Fibroblast of mammary gland (primary cell): ENCODE measurements around the gene USP36.

Experiments used
- DNase-seq: peaks from one replicate; pipeline ENCODE4 v3.0.0-alpha.2; 2010; ENCODE audit warnings: low read depth
- H3K4me3 ChIP-seq: 2 replicates; pipeline ENCODE4 v1.5.1; 2011; ENCODE audit warnings: low read depth, mild to moderate bottlenecking, low read length, moderate library complexity; ENCODE audit not compliant: control insufficient read depth
- TF ChIP-seq, protein P1 (sequence below): conservative IDR thresholded peaks from 2 replicates; pipeline ENCODE4 v1.5.1; 2011; ENCODE audit warnings: low read depth, low read length, inconsistent platforms; ENCODE audit not compliant: control insufficient read depth, insufficient read depth

The USP36 gene

DNA sequence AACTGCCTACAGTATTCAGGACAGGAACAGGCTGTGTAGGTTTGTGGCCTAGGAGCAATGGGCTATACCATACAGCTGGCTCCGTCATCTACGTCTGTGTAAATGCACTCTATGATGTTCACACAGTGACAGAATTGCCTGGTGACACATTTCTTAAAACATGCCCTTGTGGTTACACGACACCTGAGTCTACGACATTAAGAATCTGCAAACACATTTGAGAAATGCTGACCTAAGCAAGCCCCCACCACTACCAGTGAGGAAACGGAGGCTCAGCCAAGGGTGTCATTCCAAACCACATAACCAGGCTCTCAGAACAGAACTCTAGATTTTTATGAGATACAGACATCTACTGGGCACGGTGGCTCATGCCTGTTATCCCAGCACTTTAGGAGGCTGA is 23.5 kb downstream of the USP36 start:
- no peak overlapping the region for H3K4me3 ChIP-seq
- DNase-seq, result no peak
- TF ChIP-seq, protein P1, sequence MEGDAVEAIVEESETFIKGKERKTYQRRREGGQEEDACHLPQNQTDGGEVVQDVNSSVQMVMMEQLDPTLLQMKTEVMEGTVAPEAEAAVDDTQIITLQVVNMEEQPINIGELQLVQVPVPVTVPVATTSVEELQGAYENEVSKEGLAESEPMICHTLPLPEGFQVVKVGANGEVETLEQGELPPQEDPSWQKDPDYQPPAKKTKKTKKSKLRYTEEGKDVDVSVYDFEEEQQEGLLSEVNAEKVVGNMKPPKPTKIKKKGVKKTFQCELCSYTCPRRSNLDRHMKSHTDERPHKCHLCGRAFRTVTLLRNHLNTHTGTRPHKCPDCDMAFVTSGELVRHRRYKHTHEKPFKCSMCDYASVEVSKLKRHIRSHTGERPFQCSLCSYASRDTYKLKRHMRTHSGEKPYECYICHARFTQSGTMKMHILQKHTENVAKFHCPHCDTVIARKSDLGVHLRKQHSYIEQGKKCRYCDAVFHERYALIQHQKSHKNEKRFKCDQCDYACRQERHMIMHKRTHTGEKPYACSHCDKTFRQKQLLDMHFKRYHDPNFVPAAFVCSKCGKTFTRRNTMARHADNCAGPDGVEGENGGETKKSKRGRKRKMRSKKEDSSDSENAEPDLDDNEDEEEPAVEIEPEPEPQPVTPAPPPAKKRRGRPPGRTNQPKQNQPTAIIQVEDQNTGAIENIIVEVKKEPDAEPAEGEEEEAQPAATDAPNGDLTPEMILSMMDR, result no peak

DNA sequence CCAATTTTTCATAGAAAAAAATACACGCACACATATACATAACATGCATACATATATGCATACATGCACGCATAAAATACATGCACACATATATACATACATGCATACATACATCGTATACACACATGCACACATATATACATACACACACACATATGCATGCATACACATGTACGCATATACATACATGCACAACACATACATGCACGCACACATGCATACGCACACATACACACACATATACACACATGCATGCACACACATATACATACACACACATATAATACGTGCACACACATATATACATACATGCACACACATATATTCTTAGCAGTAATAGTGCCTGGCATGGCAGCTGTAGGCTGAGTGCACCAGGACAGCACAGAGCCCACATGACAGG is 24.9 kb downstream of the USP36 start:
- TF ChIP-seq, protein P1, result no peak
- no peak overlapping the region for H3K4me3 ChIP-seq
- no peak for DNase-seq

GRCh38 chr17:78812855-78813254 is 27.8 kb downstream of the USP36 start:
- TF ChIP-seq, protein P1, result no peak
- no peak overlapping the region for H3K4me3 ChIP-seq
- DNase-seq, result peak; percentile 28

DNA sequence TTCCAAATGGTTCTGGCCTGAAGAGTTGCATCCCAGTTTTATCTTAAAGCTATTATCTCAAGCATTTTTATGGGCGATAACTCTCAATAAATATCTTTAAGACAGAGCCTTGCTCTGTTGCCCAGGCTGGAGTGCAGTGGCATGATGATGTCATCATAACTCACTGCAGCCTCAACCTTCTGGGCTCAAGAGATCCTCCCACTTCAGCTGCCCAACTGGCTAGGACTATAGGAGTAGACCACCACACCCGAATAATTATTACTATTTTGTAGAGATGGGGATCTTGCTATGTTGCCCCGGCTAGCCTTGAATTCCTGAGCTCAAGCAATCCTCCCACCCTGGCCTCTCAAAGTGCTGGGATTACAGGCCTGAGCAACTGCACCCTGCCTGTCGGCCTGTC is 32.5 kb downstream of the USP36 start:
- peak; percentile 47 for DNase-seq
- H3K4me3 ChIP-seq, result no peak overlapping the region
- TF ChIP-seq, protein P1, result no peak

DNA sequence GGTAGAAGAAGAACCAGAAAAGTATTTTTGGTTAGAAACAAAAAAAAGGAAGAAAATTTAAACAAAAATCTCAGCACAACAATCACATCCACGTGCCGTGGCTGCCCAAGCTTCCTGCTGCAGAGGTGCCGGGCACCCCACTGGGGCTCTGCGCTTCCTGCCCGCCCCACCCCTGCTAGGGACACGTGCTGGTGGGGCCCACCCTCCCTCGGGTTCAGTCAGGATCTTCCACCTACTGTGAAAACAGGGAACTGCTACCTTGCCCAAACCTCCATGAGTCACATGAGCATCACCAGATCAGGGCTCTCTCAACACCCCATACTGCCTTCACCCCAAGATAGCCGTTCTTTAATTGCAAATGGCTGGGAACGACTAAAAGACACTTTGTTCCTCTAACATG is 34.2 kb downstream of the USP36 start:
- peak; percentile 15 for DNase-seq
- H3K4me3 ChIP-seq, result no peak overlapping the region
- TF ChIP-seq, protein P1, result no peak

- DNase-seq, result no peak
- TF ChIP-seq, protein P1, result no peak
- H3K4me3 ChIP-seq, result no peak overlapping the region
These were observed 35.3 kb downstream of the USP36 start for GRCh38 chr17:78805301-78805700.

- TF ChIP-seq, protein P1, result no peak
- H3K4me3 ChIP-seq, result no peak overlapping the region
- peak; percentile 25 for DNase-seq
These were observed 35.8 kb downstream of the USP36 start for GRCh38 chr17:78804777-78805176.
